ENCODE measurements around the gene KLF13.

KLF13 gene

DNA sequence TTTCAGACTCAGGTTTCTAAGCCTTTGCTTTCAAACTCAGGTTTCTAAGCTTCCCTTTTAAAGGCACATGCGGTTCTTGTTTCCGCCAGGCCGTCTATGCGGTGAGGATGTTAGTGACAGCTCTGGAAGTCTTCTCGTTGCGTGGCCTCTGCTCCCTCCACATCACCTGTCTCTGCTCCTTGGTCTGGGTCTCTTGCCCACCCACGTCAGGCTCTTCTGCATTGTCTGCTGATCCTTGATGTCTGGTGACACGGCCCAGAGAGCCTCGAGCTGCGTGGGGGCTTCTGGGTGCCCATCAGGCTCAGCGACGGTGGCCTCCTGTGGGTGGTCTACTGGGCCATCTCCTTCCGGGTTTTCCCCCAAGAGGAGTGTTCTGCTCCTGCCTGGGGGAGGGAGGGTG is 30.5 kb downstream of the KLF13 start:
- TF ChIP-seq, protein P1, sequence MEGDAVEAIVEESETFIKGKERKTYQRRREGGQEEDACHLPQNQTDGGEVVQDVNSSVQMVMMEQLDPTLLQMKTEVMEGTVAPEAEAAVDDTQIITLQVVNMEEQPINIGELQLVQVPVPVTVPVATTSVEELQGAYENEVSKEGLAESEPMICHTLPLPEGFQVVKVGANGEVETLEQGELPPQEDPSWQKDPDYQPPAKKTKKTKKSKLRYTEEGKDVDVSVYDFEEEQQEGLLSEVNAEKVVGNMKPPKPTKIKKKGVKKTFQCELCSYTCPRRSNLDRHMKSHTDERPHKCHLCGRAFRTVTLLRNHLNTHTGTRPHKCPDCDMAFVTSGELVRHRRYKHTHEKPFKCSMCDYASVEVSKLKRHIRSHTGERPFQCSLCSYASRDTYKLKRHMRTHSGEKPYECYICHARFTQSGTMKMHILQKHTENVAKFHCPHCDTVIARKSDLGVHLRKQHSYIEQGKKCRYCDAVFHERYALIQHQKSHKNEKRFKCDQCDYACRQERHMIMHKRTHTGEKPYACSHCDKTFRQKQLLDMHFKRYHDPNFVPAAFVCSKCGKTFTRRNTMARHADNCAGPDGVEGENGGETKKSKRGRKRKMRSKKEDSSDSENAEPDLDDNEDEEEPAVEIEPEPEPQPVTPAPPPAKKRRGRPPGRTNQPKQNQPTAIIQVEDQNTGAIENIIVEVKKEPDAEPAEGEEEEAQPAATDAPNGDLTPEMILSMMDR (IDR thresholded peaks at IDR 0.05; ENCODE audit: extremely low read depth, insufficient read depth, missing control alignments): no peak
- in situ Hi-C loops (cut with MboI; ENCODE audit: low pct_unique_long_range_greater_than_20kb, low sequenced_read_pairs, unreplicated experiment): no loop called here
- no peak for DNase-seq (ENCODE audit: low spot score)

DNA sequence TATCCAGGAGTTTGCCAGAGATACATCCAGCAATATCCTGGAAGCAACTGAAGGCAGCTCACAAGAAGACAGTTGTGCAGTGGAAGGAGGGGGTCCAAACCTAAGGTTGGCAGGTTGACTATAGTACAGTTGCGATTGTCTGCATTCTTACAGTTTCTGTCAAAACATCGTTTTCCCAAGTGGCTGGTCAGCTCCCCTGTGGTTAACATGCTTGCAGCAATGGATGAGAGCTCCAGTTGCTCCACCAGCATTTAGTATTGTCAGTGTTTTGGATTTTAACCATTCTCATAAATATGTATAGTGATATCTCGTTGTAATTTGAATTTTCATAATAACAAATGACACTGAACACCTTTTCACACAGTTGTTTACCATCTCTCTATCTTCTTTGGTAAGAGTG is 31.5 kb downstream of the KLF13 start:
- no peak for DNase-seq (ENCODE audit: low spot score)
- in situ Hi-C loops (cut with MboI; ENCODE audit: low pct_unique_long_range_greater_than_20kb, low sequenced_read_pairs, unreplicated experiment): no loop called here
- TF ChIP-seq, protein P1 (IDR thresholded peaks at IDR 0.05; ENCODE audit: extremely low read depth, insufficient read depth, missing control alignments): no peak

DNA sequence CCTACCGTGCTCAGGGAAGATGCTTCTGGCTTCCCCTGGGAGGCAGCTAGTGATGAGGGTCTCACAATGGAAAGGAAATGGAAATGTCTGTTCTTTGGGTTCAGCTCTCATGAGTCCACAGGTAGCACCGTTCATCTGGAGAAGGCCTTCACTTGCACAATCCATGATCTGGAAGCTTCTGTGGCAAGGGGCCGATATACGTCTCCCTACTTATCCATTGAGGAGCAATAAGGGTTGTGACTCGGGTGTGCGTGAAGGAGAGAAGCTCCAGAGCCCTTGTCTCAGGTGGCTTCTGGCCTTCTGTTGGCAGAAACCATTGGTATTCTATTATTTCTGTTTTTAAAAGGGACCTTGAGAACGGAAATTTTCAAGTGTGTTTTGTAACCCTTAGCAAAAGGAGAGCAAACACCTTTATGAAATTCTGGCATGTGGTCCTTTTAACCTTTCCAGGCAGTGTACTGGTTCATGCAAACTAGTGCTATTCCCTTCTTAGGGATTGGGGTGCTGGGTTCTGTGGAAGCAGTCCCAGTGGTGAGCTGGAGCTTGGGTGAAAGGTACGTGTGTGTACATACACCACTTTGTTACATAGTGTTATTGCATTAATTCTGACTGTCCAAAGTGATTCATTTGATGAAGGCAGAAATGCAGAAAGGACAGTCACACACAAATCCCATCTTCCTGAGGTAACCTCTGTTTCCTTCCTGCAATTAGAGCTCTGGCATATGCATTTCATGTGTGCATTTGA is 32.5 kb downstream of the KLF13 start:
- in situ Hi-C loops (cut with MboI; ENCODE audit: low pct_unique_long_range_greater_than_20kb, low sequenced_read_pairs, unreplicated experiment): no loop called here
- DNase-seq (ENCODE audit: low spot score): no peak
- TF ChIP-seq, protein P1 (IDR thresholded peaks at IDR 0.05; ENCODE audit: extremely low read depth, insufficient read depth, missing control alignments): no peak

DNA sequence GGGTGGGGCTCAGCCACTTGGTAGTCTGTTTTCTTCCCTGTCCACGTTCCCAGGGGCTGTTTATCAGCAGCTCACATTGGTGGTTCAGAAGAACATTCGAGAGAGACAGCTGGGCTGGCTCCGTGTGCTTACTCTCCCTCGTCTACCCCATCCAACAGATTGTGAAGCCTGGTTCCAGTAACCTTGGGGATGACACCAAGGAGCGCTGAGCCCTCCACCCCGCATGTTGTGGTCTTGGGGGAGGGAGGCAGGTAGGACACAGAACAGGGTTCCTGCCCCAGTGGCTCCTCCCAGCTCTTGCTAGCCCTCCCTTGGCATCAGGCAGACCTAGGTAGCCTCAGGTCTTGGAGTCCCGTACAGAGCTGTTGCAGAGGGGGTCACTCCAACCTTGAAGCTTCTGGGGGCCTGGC is 33.1 kb downstream of the KLF13 start:
- TF ChIP-seq, protein P1 (IDR thresholded peaks at IDR 0.05; ENCODE audit: extremely low read depth, insufficient read depth, missing control alignments): no peak
- in situ Hi-C loops (cut with MboI; ENCODE audit: low pct_unique_long_range_greater_than_20kb, low sequenced_read_pairs, unreplicated experiment): no loop called here
- no peak for DNase-seq (ENCODE audit: low spot score)

- TF ChIP-seq, protein P1 (IDR thresholded peaks at IDR 0.05; ENCODE audit: extremely low read depth, insufficient read depth, missing control alignments): no peak
- in situ Hi-C loops (cut with MboI; ENCODE audit: low pct_unique_long_range_greater_than_20kb, low sequenced_read_pairs, unreplicated experiment): no loop called here
- DNase-seq (ENCODE audit: low spot score): no peak
Measured at GRCh38 chr15:31360158-31360561, 33.5 kb downstream of the KLF13 start.

DNA sequence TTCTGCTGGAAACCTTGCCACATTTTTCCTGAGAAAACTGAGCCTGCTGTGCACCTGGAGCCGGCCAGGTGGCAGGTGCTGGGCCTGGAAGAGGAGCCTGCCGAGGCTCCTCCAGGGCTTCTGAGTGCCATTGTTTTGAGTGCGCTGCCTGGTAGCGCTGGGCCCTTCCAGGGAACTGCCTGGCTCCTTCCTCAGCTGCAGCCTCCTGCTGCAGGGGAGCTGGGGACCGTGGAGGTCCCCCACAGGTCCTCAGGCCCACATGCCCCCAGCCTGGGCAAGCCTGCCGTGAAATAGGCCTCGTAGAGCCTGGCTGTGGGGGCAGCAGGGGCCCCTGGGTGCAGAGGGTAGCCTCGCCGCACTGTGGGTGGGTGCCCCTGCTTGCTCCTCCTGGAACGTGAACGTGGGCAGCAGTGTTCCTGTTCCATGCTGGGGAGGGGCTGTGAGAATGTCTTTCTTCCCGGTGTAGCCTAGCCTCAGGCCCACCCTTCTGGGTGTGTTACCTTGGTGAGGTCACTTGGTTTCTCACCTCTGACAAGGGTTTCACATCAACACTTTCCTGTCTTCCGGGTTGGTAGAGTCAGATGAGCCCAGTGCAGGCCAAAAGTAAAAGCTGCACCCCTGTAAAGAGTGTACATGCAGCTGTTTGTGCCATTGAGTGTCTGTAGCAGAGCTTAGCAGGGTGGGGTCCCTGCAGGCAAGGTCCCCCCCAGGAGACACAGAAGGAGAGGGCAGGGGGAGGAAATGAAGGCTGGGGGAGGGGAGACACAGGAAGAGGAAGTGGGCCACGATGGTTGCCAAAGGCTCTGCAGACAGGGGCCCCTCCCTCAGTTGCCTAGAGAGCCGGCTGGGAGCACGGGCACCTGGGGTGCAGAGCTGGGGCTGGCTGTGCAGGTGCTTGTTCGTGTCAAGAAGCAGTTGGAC is 34.5 kb downstream of the KLF13 start:
- TF ChIP-seq, protein P1 (IDR thresholded peaks at IDR 0.05; ENCODE audit: extremely low read depth, insufficient read depth, missing control alignments): no peak
- in situ Hi-C loops (cut with MboI; ENCODE audit: low pct_unique_long_range_greater_than_20kb, low sequenced_read_pairs, unreplicated experiment): no loop called here
- DNase-seq (ENCODE audit: low spot score): peak; percentile 79

Data from GM13977 (cell line).